G401.6 (cell line): ENCODE measurements around the gene RARB.

Experiments used
- FAIRE-seq: peaks from 2 replicates; lab custom pipeline; 2012; peaks lifted over from hg19 to GRCh38; lab: Jason Lieb, UNC

RARB gene

DNA sequence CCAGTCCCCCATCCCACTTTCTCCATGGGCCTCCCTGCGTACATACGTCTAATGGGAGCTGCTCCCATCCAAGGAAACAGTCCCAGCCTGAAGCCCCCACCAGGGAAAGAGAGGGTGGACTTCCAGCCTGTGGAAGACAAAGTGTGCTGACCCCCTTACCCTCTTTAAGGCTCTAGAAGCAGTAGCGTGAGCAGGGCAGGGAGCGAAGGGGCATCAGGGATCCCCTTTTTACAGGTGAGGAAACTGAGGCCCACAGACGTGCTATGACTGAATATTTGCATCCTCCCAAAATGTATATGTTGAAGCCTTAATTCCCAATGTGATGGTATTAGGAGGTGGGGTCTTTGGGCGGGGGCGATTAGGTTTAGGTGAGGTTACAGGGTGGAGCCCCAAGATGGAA is 153.3 kb downstream of the RARB start:
- no peak for FAIRE-seq

DNA sequence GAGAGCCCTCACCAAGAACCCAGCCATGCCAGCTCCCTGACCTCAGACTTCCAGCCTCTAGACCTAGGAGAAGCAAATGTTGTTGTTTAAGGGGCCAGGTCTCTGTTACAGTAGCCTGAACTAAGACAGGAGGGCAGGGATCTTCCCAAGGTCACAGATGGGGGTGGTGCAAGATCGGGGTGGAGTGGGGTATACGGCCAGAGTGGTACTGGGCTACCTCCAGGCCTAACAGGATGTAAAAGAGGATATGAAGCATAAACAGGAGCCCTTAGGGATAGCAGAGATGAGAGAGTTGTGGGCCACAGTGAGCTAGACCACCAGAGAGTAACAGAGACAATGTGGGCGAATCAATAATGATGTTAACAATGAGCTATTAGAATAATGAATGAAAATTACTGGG is 153.8 kb downstream of the RARB start:
- no peak for FAIRE-seq

DNA sequence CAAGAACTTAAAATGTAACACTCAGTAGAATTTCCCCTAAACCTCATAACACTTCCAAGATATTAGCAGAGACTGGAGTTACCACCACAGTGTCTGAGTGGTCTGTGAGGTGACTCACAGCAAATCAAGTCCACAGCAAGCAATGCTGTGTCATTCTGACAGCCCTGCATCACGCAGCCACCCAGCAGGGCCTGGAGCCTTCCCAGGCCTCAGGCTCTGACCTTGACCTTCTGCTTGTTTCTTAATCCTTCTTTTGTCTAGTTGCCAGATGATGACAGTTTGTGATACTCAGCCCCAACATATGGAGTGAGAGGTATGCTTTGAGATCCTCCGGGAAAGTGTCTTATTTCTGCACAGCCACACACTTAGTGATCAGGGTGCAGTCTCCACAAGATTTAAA is 154.2 kb downstream of the RARB start:
- FAIRE-seq = no peak

GRCh38 chr3:25583343-25583742 is 155.3 kb downstream of the RARB start:
- FAIRE-seq = no peak

DNA sequence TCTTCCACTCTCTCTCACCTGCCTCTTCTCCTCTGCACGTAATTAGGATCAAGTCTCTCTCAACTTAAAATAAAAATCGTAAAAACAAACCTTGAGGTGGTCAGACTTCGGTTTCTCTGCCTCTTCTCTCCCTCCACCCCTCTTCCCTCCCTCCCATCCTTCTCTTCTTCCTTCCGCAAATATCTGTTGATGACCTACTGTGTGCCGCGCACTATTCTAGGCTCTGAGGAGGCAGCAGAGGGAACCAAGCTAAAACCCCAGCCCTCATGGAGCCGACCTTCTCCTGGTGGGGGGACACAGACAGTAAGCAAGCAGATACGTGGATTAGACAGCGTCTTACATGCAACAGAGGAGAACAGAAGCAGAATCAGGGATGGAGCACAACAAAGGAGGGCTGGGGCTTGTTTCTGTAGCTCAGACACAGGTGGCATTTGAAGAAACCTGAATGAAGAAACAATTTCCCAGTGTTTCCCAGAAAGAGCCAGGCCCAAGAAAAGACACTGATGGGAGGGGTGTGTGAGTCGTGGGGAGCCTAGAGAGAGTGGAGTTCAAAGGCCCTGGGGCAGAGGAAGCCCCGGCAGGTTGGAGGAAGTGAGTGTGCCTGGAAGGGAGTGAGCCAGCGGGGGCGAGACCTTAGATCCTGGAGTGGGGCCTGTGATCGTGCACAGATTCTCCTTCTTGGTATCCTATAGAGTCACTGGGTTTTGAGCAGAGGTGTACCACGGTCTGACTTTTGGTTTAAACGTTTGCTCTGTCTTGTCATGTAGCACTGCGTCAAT is 156.1 kb downstream of the RARB start:
- no peak for FAIRE-seq

- FAIRE-seq = no peak
Observed at GRCh38 chr3:25585361-25586166, 157.5 kb downstream of the RARB start.

DNA sequence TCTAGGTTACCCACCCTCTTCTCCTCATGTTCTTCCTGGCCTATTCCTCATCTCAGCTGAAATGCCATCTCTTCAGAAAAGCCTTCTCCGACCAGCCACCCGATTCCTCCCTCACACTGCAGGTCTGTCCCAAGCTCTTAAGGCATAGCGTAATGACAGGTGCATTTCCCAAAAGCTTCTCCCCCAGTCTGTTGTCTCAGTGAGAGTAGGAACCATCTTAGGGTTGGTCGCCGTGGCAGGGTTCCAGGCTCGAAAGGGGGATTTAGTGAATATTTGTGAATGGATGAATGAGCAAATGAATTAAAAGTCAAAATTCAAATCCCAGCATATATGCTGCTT is 158.1 kb downstream of the RARB start:
- no peak for FAIRE-seq

DNA sequence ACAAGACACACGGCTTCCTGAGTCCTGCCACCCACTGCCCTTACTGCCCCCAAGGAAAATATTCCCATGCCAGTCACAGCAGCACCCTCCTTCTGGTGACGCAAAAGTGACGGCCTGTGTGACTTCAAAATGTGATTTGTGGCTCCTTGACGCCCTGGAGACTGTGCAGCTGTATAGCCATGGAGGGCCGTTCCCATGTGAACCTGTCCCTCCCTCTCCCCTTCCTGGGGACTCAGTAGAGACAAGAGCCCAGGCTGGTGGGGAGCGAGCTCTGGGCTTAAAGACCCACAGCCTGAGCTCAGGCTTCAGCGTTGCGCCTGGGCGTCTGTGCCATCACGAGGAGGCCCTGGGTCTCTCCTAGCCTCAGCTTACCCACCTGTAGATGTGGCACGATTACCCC is 158.5 kb downstream of the RARB start:
- FAIRE-seq = no peak

DNA sequence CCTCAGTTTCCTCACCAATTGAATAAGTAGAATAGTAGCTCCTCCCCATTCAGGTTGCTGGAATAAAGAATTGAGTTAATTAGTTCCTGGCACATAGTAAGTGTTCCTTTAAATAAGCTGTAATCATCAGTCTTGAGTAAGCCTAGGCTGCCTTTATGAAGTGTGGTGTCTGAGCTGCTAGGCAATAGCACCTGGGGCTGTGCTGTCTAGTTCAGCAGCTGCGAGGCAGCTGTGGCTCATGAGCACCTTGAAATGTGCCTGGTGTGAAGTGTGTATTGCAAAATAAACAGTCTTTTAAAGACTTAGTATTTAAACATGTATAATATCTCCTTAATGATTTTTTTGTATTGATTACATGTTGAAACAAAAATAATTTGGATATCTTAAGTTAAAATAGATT is 159.0 kb downstream of the RARB start:
- no peak for FAIRE-seq

- FAIRE-seq = no peak
Observed at GRCh38 chr3:25587526-25587925, 159.5 kb downstream of the RARB start.

- FAIRE-seq = no peak
Observed at GRCh38 chr3:25587975-25588374, 159.9 kb downstream of the RARB start.

- FAIRE-seq = no peak
Observed at GRCh38 chr3:25588441-25589103, 160.5 kb downstream of the RARB start.

DNA sequence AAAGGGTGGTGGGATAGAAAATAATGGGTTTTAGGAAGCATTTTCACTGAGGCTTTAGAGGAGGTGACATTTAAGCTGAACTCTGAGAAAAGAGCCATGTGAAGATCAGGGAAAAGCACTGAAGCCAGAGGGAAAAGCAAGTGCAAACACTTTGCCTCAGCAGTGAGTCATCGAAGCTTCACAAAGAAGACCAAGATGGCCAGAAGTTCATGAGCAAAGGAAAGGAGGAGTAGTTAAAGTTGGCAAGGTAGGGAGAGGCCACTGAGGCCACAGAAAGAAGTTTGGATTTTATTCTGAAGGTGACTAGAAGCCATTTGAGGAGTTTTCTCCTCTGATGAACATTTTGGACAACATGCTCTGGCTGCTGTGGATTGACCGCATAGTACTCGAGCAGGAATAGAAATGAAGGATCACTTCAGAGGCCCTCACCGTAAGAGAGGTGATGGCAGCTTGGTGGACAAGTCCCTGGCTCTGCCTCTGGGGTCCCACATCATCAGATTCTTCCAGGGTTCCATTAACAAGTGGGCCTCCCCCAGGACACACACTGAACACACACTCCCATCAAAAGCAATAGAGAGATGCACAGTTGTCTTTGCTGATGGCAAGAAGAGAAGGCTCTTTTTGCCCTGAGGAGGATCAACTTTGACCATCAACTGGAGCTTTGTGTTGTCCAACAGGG is 161.2 kb downstream of the RARB start:
- no peak for FAIRE-seq

DNA sequence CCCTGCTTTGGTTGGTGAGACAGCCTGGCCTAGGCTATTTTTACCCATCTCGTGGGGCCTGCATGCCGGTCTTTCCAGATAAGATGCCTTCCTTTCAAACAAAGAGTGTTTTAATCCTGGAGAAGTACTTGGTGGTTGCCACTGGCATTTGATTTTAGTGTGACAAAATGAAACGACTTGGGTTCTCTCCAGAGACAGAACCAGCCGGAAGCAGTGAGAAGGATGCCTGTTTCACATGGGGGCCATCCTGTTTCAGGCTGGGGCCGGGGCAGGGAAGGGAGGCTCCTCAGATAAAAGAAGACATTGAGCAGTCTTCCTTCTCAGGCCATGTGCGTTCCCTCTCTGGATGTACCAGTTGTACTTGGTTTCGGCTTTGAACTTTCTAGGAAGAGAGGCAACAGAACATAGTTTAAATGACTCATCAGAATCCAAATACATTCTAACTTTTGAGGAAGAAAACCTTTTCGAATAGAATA is 161.8 kb downstream of the RARB start:
- no peak for FAIRE-seq

DNA sequence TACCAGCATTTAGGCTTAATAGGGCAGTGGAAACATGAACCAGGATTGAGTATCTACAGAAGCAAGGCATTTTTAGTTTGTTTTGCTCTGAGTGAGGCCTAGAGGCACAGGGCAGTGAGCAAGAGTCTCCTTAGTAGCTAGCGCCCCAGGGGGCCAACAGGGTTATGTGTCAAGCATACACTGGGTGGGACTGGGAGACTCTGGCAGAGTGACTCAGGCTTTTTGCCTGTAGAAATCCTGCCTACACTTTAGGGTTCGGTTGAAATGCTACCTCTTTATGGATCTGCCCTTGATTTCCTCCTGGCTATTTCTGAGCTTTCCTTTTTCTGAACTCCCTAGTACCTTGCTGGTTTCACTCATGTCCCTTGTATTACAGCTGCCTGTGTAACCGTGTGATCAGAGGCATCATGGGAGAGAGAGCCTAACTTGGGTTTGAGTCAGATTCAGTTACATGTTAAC is 164.5 kb downstream of the RARB start:
- FAIRE-seq = no peak

GRCh38 chr3:25593001-25593400 is 164.9 kb downstream of the RARB start:
- no peak for FAIRE-seq

GRCh38 chr3:25594007-25594502 is 166.0 kb downstream of the RARB start:
- peak; percentile 84 for FAIRE-seq

- no peak for FAIRE-seq
Observed at GRCh38 chr3:25597535-25598101, 169.6 kb downstream of the RARB start.

GRCh38 chr3:25603703-25604102 is 175.6 kb downstream of the RARB start:
- FAIRE-seq = no peak

GRCh38 chr3:25604107-25604805 is 176.2 kb downstream of the RARB start:
- FAIRE-seq = no peak

DNA sequence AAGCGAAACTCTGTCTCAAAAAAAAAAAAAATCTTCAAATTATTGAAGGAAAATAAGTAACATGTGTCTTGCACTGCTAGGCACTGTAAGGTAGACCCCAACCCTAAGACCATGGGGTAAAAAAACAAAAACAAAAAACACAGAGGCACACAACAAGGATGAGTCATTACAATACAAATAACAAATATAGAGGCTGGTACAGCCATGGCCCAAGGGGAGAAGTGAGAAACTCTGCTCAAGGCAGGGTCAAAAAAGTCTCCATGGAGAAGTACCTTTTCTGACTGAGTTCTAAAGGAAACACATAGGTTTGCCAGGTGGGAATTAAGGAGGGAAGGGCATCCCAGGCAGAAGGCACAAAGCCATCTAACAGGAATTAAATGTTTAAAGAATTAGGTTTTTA is 182.1 kb downstream of the RARB start:
- no peak for FAIRE-seq
